ENCODE results near the gene SPDYE3.
"Not testable (repeated sequence)": the region's sequence is repeated elsewhere in the genome, so short reads cannot be mapped to it uniquely, and the experiment has no call there.

Gene SPDYE3

GRCh38 chr7:100267648-100268047 is 39.9 kb upstream of the SPDYE3 start:
- H3K4me3 ChIP-seq (ENCODE audit: severe bottlenecking) = no peak overlapping the region
- ATAC-seq (ENCODE audit: low read depth) = no peak
- TF ChIP-seq CTCF (IDR thresholded peaks at IDR 0.05; ENCODE audit: poor library complexity, severe bottlenecking) = no peak
- no peak for DNase-seq (ENCODE audit: low spot score)
- H3K9me3 ChIP-seq (ENCODE audit: severe bottlenecking) = no peaks in the 10 kb centered on the region
- no peaks in the 10 kb centered on the region for H3K4me1 ChIP-seq (ENCODE audit: insufficient read depth, poor library complexity, severe bottlenecking)
- H3K27me3 ChIP-seq (ENCODE audit: insufficient read depth, poor library complexity, severe bottlenecking) = no peaks in the 10 kb centered on the region
- no peak overlapping the region for H3K27ac ChIP-seq (ENCODE audit: poor library complexity, severe bottlenecking)
- no peaks in the 10 kb centered on the region for H3K36me3 ChIP-seq (ENCODE audit: low read depth)

- not testable (repeated sequence) for H3K4me1 ChIP-seq (ENCODE audit: insufficient read depth, poor library complexity, severe bottlenecking); DNase-seq (ENCODE audit: low spot score)
These were observed 38.6 kb upstream of the SPDYE3 start for GRCh38 chr7:100268882-100269281.

DNA sequence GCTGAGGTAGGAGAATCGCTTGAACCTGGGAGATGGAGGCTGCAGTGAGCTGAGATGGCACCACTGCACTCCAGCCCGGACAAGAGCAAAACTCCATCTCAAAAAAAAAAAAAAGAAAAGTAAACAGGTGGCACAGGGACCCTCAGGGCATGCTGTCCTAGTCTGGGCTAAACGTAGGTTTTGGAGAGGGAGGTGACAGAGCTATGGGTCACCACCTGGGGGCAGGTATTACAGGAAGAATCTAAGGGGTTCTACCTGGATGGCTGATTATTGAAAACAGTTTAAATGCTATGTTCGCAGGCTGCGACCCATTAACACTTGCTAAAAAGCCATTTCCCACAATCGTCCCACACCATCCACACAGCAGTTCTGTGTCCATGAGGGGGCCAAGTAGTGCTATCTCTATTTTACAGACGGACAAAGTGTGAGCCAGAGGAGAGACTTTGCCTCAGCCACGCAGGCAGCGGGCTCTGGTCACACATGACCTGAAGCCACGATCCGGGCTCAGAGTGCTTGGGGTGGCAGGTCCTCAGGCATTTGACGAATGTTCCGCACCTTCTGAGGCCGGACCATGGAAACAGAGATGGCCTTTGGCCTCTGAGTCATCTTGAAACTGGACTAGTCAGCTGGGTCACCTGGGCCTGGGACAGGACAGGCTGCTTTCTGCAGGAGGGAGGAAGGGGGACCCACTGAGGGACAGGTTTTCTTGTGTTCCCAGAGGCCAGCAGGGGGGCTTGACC is 38.0 kb upstream of the SPDYE3 start:
- H3K27me3 ChIP-seq (ENCODE audit: insufficient read depth, poor library complexity, severe bottlenecking); H3K4me3 ChIP-seq (ENCODE audit: severe bottlenecking); ATAC-seq (ENCODE audit: low read depth); H3K36me3 ChIP-seq (ENCODE audit: low read depth); H3K9me3 ChIP-seq (ENCODE audit: severe bottlenecking); DNase-seq (ENCODE audit: low spot score); H3K27ac ChIP-seq (ENCODE audit: poor library complexity, severe bottlenecking); H3K4me1 ChIP-seq (ENCODE audit: insufficient read depth, poor library complexity, severe bottlenecking): not testable (repeated sequence)

More at GRCh38 chr7:100268882-100269281, 38.6 kb upstream of the SPDYE3 start:
- H3K4me3 ChIP-seq (ENCODE audit: severe bottlenecking); H3K27ac ChIP-seq (ENCODE audit: poor library complexity, severe bottlenecking); H3K9me3 ChIP-seq (ENCODE audit: severe bottlenecking); ATAC-seq (ENCODE audit: low read depth); H3K36me3 ChIP-seq (ENCODE audit: low read depth); H3K27me3 ChIP-seq (ENCODE audit: insufficient read depth, poor library complexity, severe bottlenecking): not testable (repeated sequence)

GRCh38 chr7:100270046-100270918 is 37.2 kb upstream of the SPDYE3 start:
- not testable (repeated sequence) for H3K4me3 ChIP-seq (ENCODE audit: severe bottlenecking); H3K36me3 ChIP-seq (ENCODE audit: low read depth); H3K27me3 ChIP-seq (ENCODE audit: insufficient read depth, poor library complexity, severe bottlenecking); H3K9me3 ChIP-seq (ENCODE audit: severe bottlenecking); H3K27ac ChIP-seq (ENCODE audit: poor library complexity, severe bottlenecking); H3K4me1 ChIP-seq (ENCODE audit: insufficient read depth, poor library complexity, severe bottlenecking); DNase-seq (ENCODE audit: low spot score); ATAC-seq (ENCODE audit: low read depth)

DNA sequence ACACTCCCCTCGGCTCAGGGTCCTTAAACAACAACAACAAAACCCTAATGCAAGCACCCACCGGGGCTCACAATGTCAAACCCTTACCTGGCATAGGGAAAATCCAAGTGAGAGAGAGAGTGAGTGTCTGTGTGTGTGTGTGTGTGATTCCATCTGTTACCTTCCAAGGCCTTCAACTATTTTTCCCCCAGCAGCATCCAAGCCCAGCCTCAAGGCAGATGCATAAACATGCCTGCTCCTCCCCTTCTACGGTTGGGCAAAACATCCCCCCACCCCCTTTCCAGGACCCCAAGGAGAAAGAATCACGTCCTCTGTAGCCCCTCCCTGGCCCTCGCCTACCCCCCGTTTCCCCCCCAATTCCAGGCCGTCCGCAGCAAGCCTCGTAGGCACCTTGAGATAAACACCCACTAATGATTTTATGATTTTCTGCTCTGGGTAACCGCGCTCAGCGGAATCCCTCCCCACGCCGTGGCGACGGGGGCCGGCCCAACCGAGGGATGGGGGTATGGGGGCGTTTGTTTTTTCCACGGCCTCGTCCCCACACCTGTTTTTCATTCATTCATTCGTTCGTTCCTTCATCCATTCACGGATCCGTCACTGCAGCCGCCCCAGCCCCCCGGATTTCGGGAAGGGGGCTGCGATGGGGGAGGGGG is 36.4 kb upstream of the SPDYE3 start:
- not testable (repeated sequence) for H3K4me3 ChIP-seq (ENCODE audit: severe bottlenecking); H3K36me3 ChIP-seq (ENCODE audit: low read depth); H3K4me1 ChIP-seq (ENCODE audit: insufficient read depth, poor library complexity, severe bottlenecking); H3K27ac ChIP-seq (ENCODE audit: poor library complexity, severe bottlenecking); DNase-seq (ENCODE audit: low spot score); H3K27me3 ChIP-seq (ENCODE audit: insufficient read depth, poor library complexity, severe bottlenecking); H3K9me3 ChIP-seq (ENCODE audit: severe bottlenecking)
- ATAC-seq (ENCODE audit: low read depth) = peak; percentile 37

GRCh38 chr7:100271716-100272537 is 35.6 kb upstream of the SPDYE3 start:
- peak; percentile 95 for DNase-seq (ENCODE audit: low spot score)
- peak; percentile 22 for TF ChIP-seq CTCF (IDR thresholded peaks at IDR 0.05; ENCODE audit: poor library complexity, severe bottlenecking)
- ATAC-seq (ENCODE audit: low read depth) = peak; percentile 75
- Histone ChIP-seq H3K27ac (ENCODE audit: poor library complexity, severe bottlenecking) (no peak overlapping the region), H3K4me3 (ENCODE audit: severe bottlenecking) (peak overlapping the region; percentile 57), H3K9me3 (ENCODE audit: severe bottlenecking) (no peaks in the 10 kb centered on the region), H3K4me1 (ENCODE audit: insufficient read depth, poor library complexity, severe bottlenecking) (no peaks in the 10 kb centered on the region), H3K27me3 (ENCODE audit: insufficient read depth, poor library complexity, severe bottlenecking) (no peaks in the 10 kb centered on the region), H3K36me3 (ENCODE audit: low read depth) (no peaks in the 10 kb centered on the region)

DNA sequence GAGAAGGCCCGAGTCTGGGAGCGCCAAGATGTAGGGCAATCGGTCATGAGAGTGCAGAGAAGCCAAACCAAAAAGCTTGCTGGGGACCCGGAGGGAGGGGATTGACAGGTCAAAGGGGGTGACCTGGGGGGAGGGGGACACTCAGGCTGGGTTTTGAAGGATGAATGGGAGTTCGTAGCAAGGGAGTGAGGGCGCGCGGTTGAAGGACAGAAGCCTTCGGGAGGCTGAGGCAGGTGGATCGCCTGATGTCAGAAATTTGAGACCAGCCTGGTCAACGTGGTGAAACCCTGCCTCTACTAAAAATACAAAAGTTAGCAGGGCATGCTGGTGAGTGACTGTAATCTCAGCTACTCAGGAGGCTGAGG is 35.0 kb upstream of the SPDYE3 start:
- H3K4me1 ChIP-seq (ENCODE audit: insufficient read depth, poor library complexity, severe bottlenecking); DNase-seq (ENCODE audit: low spot score); H3K27ac ChIP-seq (ENCODE audit: poor library complexity, severe bottlenecking); H3K9me3 ChIP-seq (ENCODE audit: severe bottlenecking); H3K36me3 ChIP-seq (ENCODE audit: low read depth); H3K27me3 ChIP-seq (ENCODE audit: insufficient read depth, poor library complexity, severe bottlenecking); ATAC-seq (ENCODE audit: low read depth): not testable (repeated sequence)
- peak overlapping the region; percentile 57 for H3K4me3 ChIP-seq (ENCODE audit: severe bottlenecking)
